GM03348 (cell line): Measurements from ENCODE around the gene ISOC2.

Experiments
- DNase-seq: peaks from one replicate; pipeline ENCODE4 v3.0.0; 2012; ENCODE audit warnings: low spot score

Gene ISOC2

GRCh38 chr19:55489711-55490477, 28.5 kb upstream of the ISOC2 start:
- DNase-seq: no peak

GRCh38 chr19:55488986-55489710, 27.7 kb upstream of the ISOC2 start:
- DNase-seq: peak; percentile 77

GRCh38 chr19:55487924-55488687, 26.7 kb upstream of the ISOC2 start, which contains the start of gene SSC5D:
SSC5D (plus strand) TSS chr19:55488436; CDS start chr19:55488590, 154 bp downstream.
- DNase-seq: peak; percentile 85

GRCh38 chr19:55486971-55487923, 25.8 kb upstream of the ISOC2 start:
- peak; percentile 92 for DNase-seq

- peak; percentile 48 for DNase-seq
Measured at GRCh38 chr19:55486043-55486970, 24.9 kb upstream of the ISOC2 start.

- no peak for DNase-seq
Measured at GRCh38 chr19:55485439-55486011, 24.1 kb upstream of the ISOC2 start.

GRCh38 chr19:55484593-55485438, 23.4 kb upstream of the ISOC2 start, which contains the start of gene NAT14:
NAT14 (plus strand) TSS chr19:55485188; CDS start chr19:55485709, 521 bp downstream.
- peak; percentile 87 for DNase-seq

GRCh38 chr19:55483706-55484592, 22.5 kb upstream of the ISOC2 start:
- DNase-seq: no peak

GRCh38 chr19:55482967-55483705, 21.7 kb upstream of the ISOC2 start:
- DNase-seq: no peak

GRCh38 chr19:55482156-55482961, 20.9 kb upstream of the ISOC2 start:
- DNase-seq: no peak

- no peak for DNase-seq
Measured at GRCh38 chr19:55481794-55482155, 20.3 kb upstream of the ISOC2 start.

- no peak for DNase-seq
Measured at GRCh38 chr19:55481148-55481793, 19.8 kb upstream of the ISOC2 start.

GRCh38 chr19:55479451-55480230, 18.2 kb upstream of the ISOC2 start:
- DNase-seq: no peak

- DNase-seq: no peak
Measured at GRCh38 chr19:55479045-55479444, 17.6 kb upstream of the ISOC2 start.

GRCh38 chr19:55478364-55478763, 16.9 kb upstream of the ISOC2 start:
- no peak for DNase-seq
